CD14-positive monocyte (primary cell): Measurements from ENCODE around the gene XRN1. TPM values are rescaled to one million over a fixed set of nuclear protein-coding genes. Genes with fewer than 3 reads are reported as not detected.
A peak's percentile ranks its signal among the peaks of the same experiment; 100 is the strongest.

ENCODE experiments used
- DNase-seq, 3 donors: peaks; one replicate each; pipeline ENCODE4 v3.0.0-alpha.2; 2011 to 2022
- H2AFZ ChIP-seq: 2 replicates; pipeline ENCODE4 v1.6.0; 2012; ENCODE audit warnings: mild to moderate bottlenecking, low read depth, low read length, inconsistent platforms; ENCODE audit not compliant: insufficient read depth, poor library complexity, severe bottlenecking
- H3K27ac ChIP-seq, 2 donors: 1 replicate in 1 of 2; 2 replicates in 1 of 2; pipeline ENCODE4 v1.5.1; 2012 to 2013; ENCODE audit warnings: low read length in 2 of 2, control low read depth in 1 of 2, inconsistent platforms in 1 of 2, low read depth in 1 of 2, mild to moderate bottlenecking in 1 of 2
- H3K27me3 ChIP-seq, 2 donors: one replicate each; pipeline versions ENCODE4 v1.6.0 to v1.6.1; 2011 to 2013; ENCODE audit warnings: low read length in 2 of 2; ENCODE audit not compliant: control insufficient read depth in 2 of 2, insufficient read depth in 2 of 2
- H3K36me3 ChIP-seq, 2 donors: replicated peaks in 1 of 2; 1 replicate in 1 of 2; 2 replicates in 1 of 2; pipeline versions ENCODE4 v1.5.1 to v1.6.1; 2012 to 2013; ENCODE audit warnings: low read length in 2 of 2, control low read depth in 1 of 2, inconsistent platforms in 1 of 2, mild to moderate bottlenecking in 1 of 2; ENCODE audit not compliant: insufficient read depth in 2 of 2, control insufficient read depth in 1 of 2
- H3K4me1 ChIP-seq, 2 donors: 1 replicate in 1 of 2; 2 replicates in 1 of 2; pipeline versions ENCODE4 v1.5.1 to v1.6.1; 2012 to 2013; ENCODE audit warnings: low read length in 2 of 2, control low read depth in 1 of 2, inconsistent platforms in 1 of 2, mild to moderate bottlenecking in 1 of 2, moderate library complexity in 1 of 2; ENCODE audit not compliant: insufficient read depth in 2 of 2, control insufficient read depth in 1 of 2
- H3K4me2 ChIP-seq: replicated peaks from 2 replicates; pipeline ENCODE3; 2012; ENCODE audit warnings: low read length, moderate library complexity, mild to moderate bottlenecking; ENCODE audit not compliant: poor library complexity, severe bottlenecking; ENCODE audit errors: extremely low read depth
- H3K4me3 ChIP-seq, 3 experiments: fragments of 200-600 bp in 1 of 3; sonication (generic) in 1 of 3; replicated peaks in 1 of 3; 1 replicate in 2 of 3; 2 replicates in 1 of 3; pipeline ENCODE4 v1.5.1; 2011 to 2013; ENCODE audit warnings: low read length in 3 of 3, mild to moderate bottlenecking in 3 of 3, control low read depth in 2 of 3, low read depth in 2 of 3, inconsistent platforms in 1 of 3, moderate library complexity in 1 of 3
- H3K79me2 ChIP-seq: 2 replicates; pipeline ENCODE4 v1.6.0; 2012; ENCODE audit warnings: mild to moderate bottlenecking, control low read depth, inconsistent platforms, low read length, moderate library complexity; ENCODE audit not compliant: insufficient read depth
- H3K9ac ChIP-seq: 2 replicates; pipeline ENCODE4 v1.6.0; 2017; ENCODE audit warnings: low read length, mild to moderate bottlenecking; ENCODE audit not compliant: insufficient read depth, poor library complexity, severe bottlenecking
- H3K9me3 ChIP-seq, 2 donors: replicated peaks in 1 of 2; 1 replicate in 1 of 2; 2 replicates in 1 of 2; pipeline versions ENCODE4 v1.5.1 to v1.6.1; 2012 to 2013; ENCODE audit warnings: low read length in 2 of 2, control low read depth in 1 of 2; ENCODE audit not compliant: control insufficient read depth in 1 of 2, insufficient read depth in 1 of 2
- H4K20me1 ChIP-seq: 2 replicates; pipeline ENCODE4 v1.6.0; 2012; ENCODE audit warnings: mild to moderate bottlenecking, low read length, control low read depth, moderate library complexity; ENCODE audit not compliant: insufficient read depth
- H3K27ac Mint-ChIP-seq, 7 donors: one replicate each; pipeline ENCODE4 v1.8.0; 2020; ENCODE audit warnings: mild to moderate bottlenecking in 7 of 7, mixed read lengths in 7 of 7, moderate library complexity in 6 of 7, inconsistent platforms in 2 of 7
- H3K27me3 Mint-ChIP-seq, 3 donors: one replicate each; pipeline ENCODE4 v1.8.0; 2021 to 2022; ENCODE audit warnings: low read depth in 3 of 3, mild to moderate bottlenecking in 3 of 3, mixed read lengths in 3 of 3, moderate library complexity in 3 of 3, inconsistent platforms in 1 of 3
- H3K36me3 Mint-ChIP-seq, 2 donors: one replicate each; pipeline ENCODE4 v1.8.0; 2020; ENCODE audit warnings: mixed read lengths in 2 of 2, inconsistent platforms in 1 of 2, mild to moderate bottlenecking in 1 of 2
- H3K4me1 Mint-ChIP-seq: one replicate; pipeline ENCODE4 v1.8.0; 2020; ENCODE audit warnings: mild to moderate bottlenecking, mixed read lengths
- H3K4me3 Mint-ChIP-seq, 2 donors: one replicate each; pipeline ENCODE4 v1.8.0; 2020; ENCODE audit warnings: mild to moderate bottlenecking in 2 of 2, mixed read lengths in 2 of 2, moderate library complexity in 1 of 2
- H3K9me3 Mint-ChIP-seq, 7 donors: one replicate each; pipeline ENCODE4 v1.8.0; 2020 to 2022; ENCODE audit warnings: mixed read lengths in 7 of 7, mild to moderate bottlenecking in 6 of 7, moderate library complexity in 6 of 7, inconsistent platforms in 2 of 7
- CTCF ChIP-seq: fragments of 200-600 bp; IDR thresholded peaks from one replicate; pipeline ENCODE4 v1.8.0; 2022; ENCODE audit warnings: antibody characterized with exemption, mild to moderate bottlenecking
- WGBS: methylation state at CpG from one replicate; pipeline ENCODE4 v1.1.5; 2013; ENCODE audit warnings: missing lambda C conversion rate; ENCODE audit not compliant: insufficient coverage; 5-methylcytosine and 5-hydroxymethylcytosine counted together
- intact Hi-C, 2 donors: fragments of 100-400 bp; cut with micrococcal nuclease; formaldehyde crosslinking; loops; one replicate each; pipeline versions ENCODE4 v1.15.0 to v1.15.1; 2023
- polyA plus RNA-seq, 3 donors: library from polyadenylated mRNA; depleted of rRNA in 1 of 3; unstranded in 2 of 3; stranded (reverse) in 1 of 3; fragments of 300-500 nt in 2 of 3; fragments of >200 nt in 1 of 3; fragmentation: Illumina TruSeq in 2 of 3; gene quantifications; 1 replicate in 2 of 3; 2 replicates in 1 of 3; pipeline ENCODE4 v1.2.3, GENCODE V29; 2012 to 2021

Gene XRN1
- polyA plus RNA-seq, 3 donors = 8.6 to 47.9 (median 24.3) TPM

GRCh38 chr3:142274908-142275307 lies 172.9 kb downstream of the XRN1 start:
- Histone ChIP-seq H3K9ac (no peak overlapping the region), H2AFZ (no peak overlapping the region), H3K27ac (peak overlapping the region in 1 of 2 donors; percentile 86), H4K20me1 (no peaks in the 10 kb centered on the region), H3K4me3 (no peak overlapping the region), H3K4me1 (peaks cover 44 to 55% of the 10 kb centered on the region in 2 donors), H3K27me3 (no peaks in the 10 kb centered on the region), H3K4me2 (peak overlapping the region; percentile 69), H3K9me3 (no peaks in the 10 kb centered on the region), H3K36me3 (no peaks in the 10 kb centered on the region), H3K79me2 (no peaks in the 10 kb centered on the region)
- intact Hi-C loops = loop anchor here (5.0 to 10.0 kb wide), 3 partner anchors 48 to 93 kb away; partner anchors contain the start of gene GK5 (in 2 of the 2)
- no peak overlapping the region for H3K4me3 Mint-ChIP-seq
- TF ChIP-seq CTCF = no peak
- peaks cover 56% of the 10 kb centered on the region for H3K4me1 Mint-ChIP-seq
- peaks cover 0 to 2% (median 0%) of the 10 kb centered on the region in 7 donors for H3K9me3 Mint-ChIP-seq
- peak overlapping the region; percentile 95 to 98 (median 96) for H3K27ac Mint-ChIP-seq
- no peaks in the 10 kb centered on the region for H3K36me3 Mint-ChIP-seq
- H3K27me3 Mint-ChIP-seq = peaks cover 0 to 2% (median 0%) of the 10 kb centered on the region in 3 donors
- no peak for DNase-seq
- no CpG with 5 or more reads among the region's 1 CpG for WGBS

GRCh38 chr3:142273501-142273900 lies 174.3 kb downstream of the XRN1 start:
- H3K9ac ChIP-seq = no peak overlapping the region
- Mint-ChIP-seq H3K36me3 (no peaks in the 10 kb centered on the region), H3K9me3 (peaks cover 0 to 2% (median 0%) of the 10 kb centered on the region in 7 donors), H3K4me3 (no peak overlapping the region), H3K4me1 (peaks cover 61% of the 10 kb centered on the region), H3K27me3 (peaks cover 0 to 2% (median 0%) of the 10 kb centered on the region in 3 donors), H3K27ac (peak overlapping the region in 1 of 7 donors; percentile 54)
- no peaks in the 10 kb centered on the region for H3K9me3 ChIP-seq
- no peak for DNase-seq
- H3K79me2 ChIP-seq = no peaks in the 10 kb centered on the region
- H3K4me2 ChIP-seq = no peak overlapping the region
- intact Hi-C loops = loop anchor here in 1 of 2 donors (10.0 kb wide), 1 partner anchor 49 kb away; the partner anchor contains the start of gene GK5
- no peak overlapping the region for H3K4me3 ChIP-seq
- H2AFZ ChIP-seq = no peak overlapping the region
- H4K20me1 ChIP-seq = no peaks in the 10 kb centered on the region
- H3K27ac ChIP-seq = no peak overlapping the region
- no peak for TF ChIP-seq CTCF
- H3K4me1 ChIP-seq = peaks cover 46 to 67% of the 10 kb centered on the region in 2 donors
- no peaks in the 10 kb centered on the region for H3K36me3 ChIP-seq
- no peaks in the 10 kb centered on the region for H3K27me3 ChIP-seq
